ENCODE measurements around the gene RHOG. TPM values are rescaled to one million over a fixed set of nuclear protein-coding genes. Genes with fewer than 3 reads are reported as not detected.

RHOG gene
- total RNA-seq, 1 experiment from 2014 or later: 33.6 TPM

- TF ChIP-seq MAX (CRISPR knock-in tag; IDR thresholded peaks at IDR 0.05): no peak
Measured at GRCh38 chr11:3833449-3833848, 7.3 kb downstream of the RHOG start (continued).

- Mint-ChIP-seq H3K27me3 (ENCODE audit: low read depth) (no peaks in the 10 kb centered on the region), H3K36me3 (peaks cover 23% of the 10 kb centered on the region), H3K27ac (no peak overlapping the region; the same call in 1 of the 2 replicates), H3K9me3 (no peaks in the 10 kb centered on the region), H3K4me3 (no peak overlapping the region), H3K4me1 (peaks cover 40% of the 10 kb centered on the region)
- CTCF ChIA-PET: interaction anchor here (1.4 kb wide), 1 partner anchor 8 kb away, joined by 5 read pairs; no protein-coding TSS in a partner anchor
- no peak for DNase-seq (ENCODE audit: low spot score)
- POLR2A ChIA-PET: no interaction called here
- ATAC-seq: no peak
- TF ChIP-seq ZNF121 (CRISPR knock-in tag; IDR thresholded peaks at IDR 0.05) (no peak), IRF2 (CRISPR knock-in tag; IDR thresholded peaks at IDR 0.05; ENCODE audit: borderline replicate concordance, low read depth) (no peak), CREM (CRISPR knock-in tag; IDR thresholded peaks at IDR 0.05) (no peak), PREB (CRISPR knock-in tag; IDR thresholded peaks at IDR 0.05; ENCODE audit: borderline replicate concordance) (no peak), ZNF263 (CRISPR knock-in tag; IDR thresholded peaks at IDR 0.05; ENCODE audit: low read depth) (no peak), ZNF138 (CRISPR knock-in tag; conservative IDR thresholded peaks at IDR 0.05) (no peak), ESRRA (CRISPR knock-in tag; IDR thresholded peaks at IDR 0.05; ENCODE audit: borderline replicate concordance) (no peak), E2F1 (CRISPR knock-in tag; IDR thresholded peaks at IDR 0.05) (no peak), GTF2I (CRISPR knock-in tag; conservative IDR thresholded peaks at IDR 0.05) (no peak), MLX (CRISPR knock-in tag; IDR thresholded peaks at IDR 0.05) (no peak), ZNF281 (CRISPR knock-in tag; IDR thresholded peaks at IDR 0.05) (no peak), SMAD3 (CRISPR knock-in tag; IDR thresholded peaks at IDR 0.05; ENCODE audit: borderline replicate concordance) (no peak), ERG (CRISPR knock-in tag; IDR thresholded peaks at IDR 0.05) (no peak), ATF6 (CRISPR knock-in tag; IDR thresholded peaks at IDR 0.05) (no peak), STAT6 (CRISPR knock-in tag; conservative IDR thresholded peaks at IDR 0.05; ENCODE audit: low read depth) (no peak), ZBTB21 (CRISPR knock-in tag; IDR thresholded peaks at IDR 0.05; ENCODE audit: borderline replicate concordance) (no peak), FOXK1 (CRISPR knock-in tag; IDR thresholded peaks at IDR 0.05) (no peak)
Measured at GRCh38 chr11:3832816-3833215, 7.9 kb downstream of the RHOG start.
